CMK (cell line): ENCODE results near the gene STK36.

Experiments used
- DNase-seq: peaks from one replicate; pipeline ENCODE4 v3.0.0-alpha.2; 2010; ENCODE audit warnings: low read depth

The STK36 gene

DNA sequence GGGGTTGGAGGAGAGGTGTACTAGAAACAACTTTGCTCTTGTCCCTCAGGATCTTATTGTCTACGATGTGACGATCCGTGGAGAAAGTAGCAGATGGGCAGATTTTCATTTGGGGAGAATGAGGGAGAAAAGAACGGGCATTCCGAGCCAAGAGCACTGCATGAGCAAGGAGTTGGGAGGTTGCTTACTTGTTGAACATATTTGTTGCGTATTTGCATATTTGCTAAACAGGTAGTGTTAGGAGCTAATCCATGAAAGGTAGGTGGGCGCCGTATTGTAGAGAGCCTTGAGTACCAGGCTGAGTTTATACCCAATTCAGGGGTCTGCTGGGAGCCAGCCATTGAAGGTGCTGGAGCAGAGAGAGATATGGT lies 11.9 kb upstream of the STK36 start:
- no peak for DNase-seq

GRCh38 chr2:218662377-218662776 lies 9.5 kb upstream of the STK36 start:
- no peak for DNase-seq

- DNase-seq, result no peak
Measured at GRCh38 chr2:218662827-218663226, 9.1 kb upstream of the STK36 start.

DNA sequence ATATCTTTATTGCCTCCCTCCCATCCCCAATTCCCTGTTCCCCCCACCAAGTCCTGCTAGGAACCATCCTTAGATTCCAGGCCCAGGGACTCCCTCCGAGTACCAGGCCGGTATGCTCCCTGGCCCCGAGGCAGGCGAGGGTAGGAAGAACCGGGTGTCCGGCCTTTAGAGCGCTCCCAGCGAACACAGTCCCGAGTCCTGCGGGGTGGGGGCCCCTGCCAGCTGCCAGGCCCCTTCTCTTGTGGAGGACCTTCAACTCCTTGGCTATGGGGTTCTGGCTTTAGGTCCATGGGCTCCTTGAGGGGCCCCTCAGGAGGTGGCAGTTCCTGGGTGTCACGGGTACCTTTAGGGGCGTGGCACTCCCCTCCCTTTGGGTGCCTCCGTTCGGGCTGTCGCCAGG lies 8.0 kb upstream of the STK36 start:
- DNase-seq, result no peak

DNA sequence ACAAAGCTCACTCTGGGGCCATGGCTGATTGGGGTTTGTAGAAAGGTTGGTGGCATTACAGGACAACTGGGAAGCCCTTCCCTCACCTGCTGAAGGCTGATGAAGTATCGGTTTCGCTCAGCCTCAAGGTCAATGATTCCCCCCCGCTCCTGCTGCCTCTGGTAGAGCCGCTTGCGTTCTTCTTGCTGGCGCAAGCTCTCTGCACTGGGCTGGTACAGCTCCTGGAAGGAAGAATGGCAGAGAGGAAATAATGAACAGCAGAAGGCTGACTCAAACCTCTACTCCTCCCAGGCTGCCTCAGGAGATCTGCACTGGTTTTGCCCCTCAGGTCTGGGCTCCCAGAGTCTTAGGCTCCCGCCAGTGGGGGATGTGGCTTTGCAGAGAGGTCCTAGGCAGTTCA lies 7.2 kb upstream of the STK36 start:
- DNase-seq, result no peak

DNA sequence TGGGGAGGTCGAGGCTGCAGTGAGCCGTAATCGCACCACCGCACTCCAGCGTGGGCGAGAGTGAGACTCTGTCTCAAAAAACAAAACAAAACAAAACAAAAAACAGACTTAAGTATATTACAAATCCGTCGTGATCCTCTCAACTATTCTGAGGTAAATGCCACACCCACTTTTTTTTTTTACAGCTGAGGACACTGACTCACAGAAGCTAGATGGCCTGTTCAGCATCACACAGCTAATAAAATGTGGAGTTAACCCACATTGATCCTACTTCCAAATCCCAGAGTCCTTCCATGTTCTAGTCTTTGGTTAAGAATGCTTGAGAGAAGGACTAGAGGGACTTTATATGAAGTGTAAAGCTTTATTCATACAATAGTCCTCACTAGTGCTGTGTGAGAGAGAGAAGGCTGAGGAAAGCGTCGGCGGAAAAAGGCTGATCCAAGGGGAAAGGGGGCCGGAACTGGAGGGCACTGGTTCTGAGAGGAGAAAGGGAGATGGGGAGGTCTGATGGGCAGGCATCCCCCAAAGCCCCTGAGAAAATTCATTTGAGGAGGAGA lies 711 bp upstream of the STK36 start:
- DNase-seq, result no peak

- no peak for DNase-seq
Measured at GRCh38 chr2:218679119-218679518, 7.2 kb downstream of the STK36 start.

- no peak for DNase-seq
Measured at GRCh38 chr2:218680061-218680460, 8.2 kb downstream of the STK36 start.

DNA sequence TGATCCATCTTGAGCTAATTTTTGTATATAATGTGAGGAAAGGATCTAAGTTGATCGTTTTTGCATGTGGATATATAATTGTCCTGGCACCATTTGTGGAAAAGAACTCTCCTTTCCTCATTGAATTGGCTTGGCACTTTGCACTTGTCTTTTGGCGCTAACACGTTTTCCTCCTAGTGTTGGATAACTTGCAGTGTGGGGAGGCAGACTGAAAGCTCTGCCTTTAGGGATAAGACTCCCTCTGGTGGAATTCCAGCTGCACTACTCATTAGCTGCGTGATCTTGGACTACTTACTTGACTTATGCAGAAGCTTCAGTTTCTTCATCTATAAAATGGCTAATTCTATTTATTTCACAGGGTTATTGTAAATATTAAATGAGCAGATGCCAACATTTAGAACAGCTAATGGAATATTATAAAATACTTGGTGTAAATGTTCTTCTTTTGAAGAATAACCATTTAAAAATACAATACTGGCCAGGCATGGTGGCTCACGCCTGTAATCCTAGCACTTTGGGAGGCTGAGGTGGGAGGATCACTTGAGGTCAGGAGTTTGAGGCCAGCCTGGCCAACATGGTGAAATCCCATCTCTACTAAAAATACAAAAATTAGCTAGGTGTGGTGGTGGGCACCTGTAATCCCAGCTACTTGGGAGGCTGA lies 15.6 kb downstream of the STK36 start:
- DNase-seq, result peak; percentile 26

DNA sequence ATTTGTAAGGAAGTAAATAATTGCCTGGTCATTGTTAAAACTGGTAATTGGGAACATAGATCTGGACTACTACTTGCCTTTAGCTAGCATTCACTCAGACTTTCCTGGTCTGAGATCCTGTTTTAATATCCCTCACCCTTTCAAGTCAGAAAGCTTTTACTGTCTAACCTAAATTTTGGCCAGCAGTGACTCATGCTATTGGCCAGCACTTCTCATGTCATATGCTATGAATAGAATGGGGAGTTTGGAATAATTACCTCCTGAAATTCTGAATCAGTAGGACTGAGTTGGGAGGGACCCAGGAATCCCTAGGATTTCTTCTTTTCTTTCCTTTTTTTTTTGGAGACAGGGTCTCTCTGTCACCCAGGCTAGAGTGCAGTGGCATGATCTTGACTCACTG lies 19.3 kb downstream of the STK36 start:
- no peak for DNase-seq

DNA sequence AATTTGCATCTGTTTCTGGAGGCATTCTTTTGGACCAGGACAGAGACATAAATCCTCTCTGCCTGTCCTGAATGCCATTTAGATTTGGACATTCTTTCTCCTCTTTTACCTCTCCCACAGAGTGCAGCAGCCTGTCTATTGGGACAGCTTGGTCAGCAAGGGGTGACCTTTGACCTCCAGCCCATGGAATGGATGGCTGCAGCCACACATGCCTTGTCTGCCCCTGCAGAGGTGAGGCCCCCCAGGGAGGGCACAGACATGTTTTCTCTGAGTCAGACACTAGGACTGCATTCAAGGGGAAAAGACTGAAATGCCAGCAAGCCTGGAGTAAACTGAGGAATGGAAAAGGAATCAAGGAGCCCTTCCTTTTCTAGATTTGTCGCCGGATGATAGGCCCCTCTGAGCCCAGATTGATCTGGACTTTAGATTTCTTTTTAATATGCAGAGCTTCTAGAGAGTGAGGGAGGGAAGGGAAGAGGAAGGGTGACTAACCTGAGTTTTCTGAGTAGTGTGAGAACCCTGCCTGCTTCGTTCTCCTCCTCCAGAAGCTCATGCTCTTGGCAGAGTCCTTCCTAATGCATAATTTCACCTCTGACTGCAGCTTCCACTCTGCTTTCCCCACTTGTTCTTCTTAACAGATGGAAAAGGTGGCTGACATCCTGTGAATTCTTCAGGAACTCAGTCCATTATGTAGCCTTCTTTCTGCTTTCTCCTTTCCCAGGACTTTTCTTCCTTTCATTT lies 22.7 kb downstream of the STK36 start:
- DNase-seq, result no peak

DNA sequence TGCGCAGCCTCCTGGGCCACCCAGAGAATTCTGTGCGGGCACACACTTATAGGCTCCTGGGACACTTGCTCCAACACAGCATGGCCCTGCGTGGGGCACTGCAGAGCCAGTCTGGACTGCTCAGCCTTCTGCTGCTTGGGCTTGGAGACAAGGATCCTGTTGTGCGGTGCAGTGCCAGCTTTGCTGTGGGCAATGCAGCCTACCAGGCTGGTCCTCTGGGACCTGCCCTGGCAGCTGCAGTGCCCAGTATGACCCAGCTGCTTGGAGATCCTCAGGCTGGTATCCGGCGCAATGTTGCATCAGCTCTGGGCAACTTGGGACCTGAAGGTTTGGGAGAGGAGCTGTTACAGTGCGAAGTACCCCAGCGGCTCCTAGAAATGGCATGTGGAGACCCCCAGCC lies 27.0 kb downstream of the STK36 start:
- no peak for DNase-seq

DNA sequence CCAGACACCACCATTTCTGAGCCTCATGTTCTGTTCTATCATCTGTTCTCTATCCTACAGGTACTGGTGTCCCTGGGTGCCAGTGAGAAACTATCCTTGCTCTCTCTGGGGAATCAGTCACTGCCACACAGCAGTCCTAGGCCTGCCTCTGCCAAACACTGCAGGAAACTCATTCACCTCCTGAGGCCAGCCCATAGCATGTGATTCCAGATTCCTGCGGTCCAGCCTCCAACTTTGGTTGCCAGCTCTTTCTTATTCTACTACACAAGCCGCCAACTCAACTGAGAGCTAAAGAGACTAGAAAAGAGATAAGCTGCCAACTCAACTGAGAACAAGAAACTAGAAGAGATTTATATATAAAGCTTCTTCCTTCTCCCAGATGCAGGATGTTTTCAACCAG lies 29.9 kb downstream of the STK36 start:
- DNase-seq, result no peak

- DNase-seq, result no peak
Measured at GRCh38 chr2:218703341-218703740, 31.5 kb downstream of the STK36 start.

DNA sequence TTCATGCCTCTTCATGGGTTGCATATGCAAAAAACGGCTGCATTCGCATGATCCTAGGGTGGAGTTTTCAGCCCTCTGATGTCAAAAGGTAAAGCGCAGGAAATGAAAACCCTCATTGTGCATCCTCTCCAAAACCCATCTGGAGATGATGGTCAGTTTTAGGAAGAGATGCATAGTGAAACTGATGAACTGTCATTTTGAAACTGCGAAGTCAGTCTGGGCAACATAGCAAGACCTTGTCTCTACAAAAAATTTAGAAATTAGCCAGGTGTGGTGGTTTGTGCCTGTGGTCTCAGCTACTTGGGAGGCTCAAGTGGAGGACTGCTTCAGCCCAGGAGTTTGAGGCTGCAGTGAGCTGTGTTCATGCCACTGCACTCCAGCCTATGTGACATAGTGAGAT lies 36.2 kb downstream of the STK36 start:
- DNase-seq, result no peak

GRCh38 chr2:218709908-218710307 lies 38.0 kb downstream of the STK36 start:
- no peak for DNase-seq

DNA sequence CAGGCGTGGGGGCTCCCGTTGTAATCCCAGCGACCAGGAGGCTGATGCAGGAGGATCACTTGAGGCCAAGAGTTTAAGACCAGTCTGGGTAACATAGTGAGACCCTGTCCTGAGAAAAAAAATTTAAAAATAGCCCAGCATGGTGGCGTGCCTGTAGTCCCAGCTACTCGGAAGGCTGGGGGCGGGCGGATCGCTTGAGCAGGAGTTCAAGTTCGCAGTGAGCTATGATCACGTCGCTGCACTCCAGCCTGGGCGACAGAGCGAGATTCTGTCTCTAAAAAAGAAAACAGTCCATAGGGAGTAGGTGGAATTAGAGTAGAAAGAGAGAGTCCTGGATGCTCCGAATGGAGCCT lies 38.4 kb downstream of the STK36 start:
- no peak for DNase-seq

DNA sequence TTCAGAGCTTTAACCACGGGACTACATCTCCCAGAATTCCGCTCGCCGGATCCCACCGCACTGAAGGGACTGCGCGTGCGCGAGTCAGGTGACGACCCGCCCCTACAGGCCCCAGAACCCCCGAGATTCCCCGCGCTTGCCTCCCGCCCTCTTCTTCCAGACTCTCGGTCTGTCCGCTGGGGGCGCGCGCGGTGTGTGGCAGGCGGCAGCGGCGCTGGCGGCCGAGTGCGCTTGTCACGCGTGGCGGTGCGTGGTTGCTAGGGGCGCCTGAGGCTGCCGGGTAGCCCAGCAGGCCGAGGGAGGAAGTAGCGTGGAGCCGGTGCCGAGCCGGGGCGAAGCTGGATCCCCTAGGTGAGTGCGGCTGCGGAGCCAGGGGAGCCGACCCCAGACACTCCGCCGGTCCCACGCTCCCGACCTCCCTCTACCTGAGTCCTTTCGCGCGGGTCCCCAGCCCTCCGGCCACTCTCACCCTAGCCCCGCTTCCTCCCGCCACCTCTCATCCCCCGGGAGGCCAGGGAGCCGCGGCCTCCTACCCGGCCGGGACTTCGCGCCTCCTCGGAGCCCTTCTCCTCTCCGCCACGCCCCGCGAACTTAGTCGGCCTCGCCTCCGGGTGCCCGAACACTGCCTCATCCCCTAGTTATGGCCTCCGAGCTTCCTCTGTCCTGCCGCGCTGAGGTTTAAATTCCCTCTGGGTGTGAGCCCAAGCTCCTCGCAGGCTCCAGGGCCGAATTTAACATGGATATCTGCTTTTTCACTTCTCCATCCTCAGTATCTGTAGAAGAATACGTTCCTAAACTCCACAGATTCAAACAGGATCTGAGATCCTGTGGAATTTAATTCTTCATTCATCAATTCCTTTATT lies 39.0 kb downstream of the STK36 start, which contains the start of gene TTLL4:
Gene TTLL4 (plus strand): TSS at position 149 of the 863 bp plus-strand sequence. CDS start 26,842 bp downstream, outside the sequence.
- DNase-seq, result peak; percentile 86

GRCh38 chr2:218711550-218711929 lies 39.7 kb downstream of the STK36 start:
- no peak for DNase-seq

GRCh38 chr2:218713922-218714321 lies 42.0 kb downstream of the STK36 start:
- no peak for DNase-seq

GRCh38 chr2:218716070-218716469 lies 44.2 kb downstream of the STK36 start:
- DNase-seq, result no peak

GRCh38 chr2:218717262-218717661 lies 45.4 kb downstream of the STK36 start:
- no peak for DNase-seq

GRCh38 chr2:218718058-218718457 lies 46.2 kb downstream of the STK36 start:
- no peak for DNase-seq
